Cerebellar cortex (tissue), 1 donor: ENCODE measurements around the gene ELFN2.

Experiments used
- DNase-seq: peaks from one replicate; pipeline ENCODE4 v3.0.0-alpha.2; 2015; ENCODE audit warnings: low spot score

ELFN2 gene

GRCh38 chr22:37384691-37385090, 42.6 kb downstream of the ELFN2 start:
- DNase-seq = no peak

DNA sequence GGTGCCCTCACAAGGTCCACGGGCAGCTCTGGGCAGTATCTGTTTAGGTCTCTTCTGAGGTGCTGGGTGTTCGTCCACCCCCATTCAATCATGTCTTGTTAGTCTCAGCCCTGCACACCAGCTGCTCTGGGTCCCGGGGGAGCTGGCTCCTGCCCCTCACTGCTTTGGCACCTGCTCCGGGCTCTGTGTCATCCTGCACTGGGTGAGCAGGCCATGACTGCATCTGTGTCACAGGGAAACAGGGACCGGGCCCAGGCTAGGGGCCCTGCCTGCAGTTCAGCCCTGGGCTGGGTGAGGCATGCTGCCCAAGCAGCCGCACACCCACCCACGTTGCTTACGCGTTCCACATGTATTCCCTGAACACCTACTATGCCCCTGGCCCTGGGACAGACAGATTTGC, 43.9 kb downstream of the ELFN2 start:
- DNase-seq = no peak

GRCh38 chr22:37381489-37381888, 45.8 kb downstream of the ELFN2 start:
- no peak for DNase-seq

GRCh38 chr22:37379722-37380121, 47.6 kb downstream of the ELFN2 start:
- no peak for DNase-seq

DNA sequence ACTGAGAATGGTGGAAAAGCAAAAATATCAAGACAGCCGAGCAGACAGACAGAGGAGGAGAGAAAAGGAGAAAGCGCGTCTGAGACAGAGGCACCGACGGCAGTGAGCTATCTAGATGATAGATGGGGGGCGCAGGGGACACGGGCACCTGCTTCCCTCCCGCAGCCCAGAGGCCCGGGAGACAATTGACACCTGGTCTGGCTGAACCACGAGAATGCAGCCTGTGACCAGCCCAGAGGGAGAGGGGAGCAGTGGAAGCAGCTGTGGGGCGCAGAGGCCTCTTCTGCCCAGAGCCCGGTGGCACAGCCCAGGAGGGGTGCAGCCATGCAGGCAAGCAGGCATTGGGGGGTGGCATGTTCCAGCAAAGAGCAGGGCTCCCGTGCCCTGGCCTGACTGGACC, 48.2 kb downstream of the ELFN2 start:
- DNase-seq = no peak

- no peak for DNase-seq
Measured at GRCh38 chr22:37378642-37379058, 48.6 kb downstream of the ELFN2 start.

GRCh38 chr22:37377927-37378326, 49.4 kb downstream of the ELFN2 start:
- DNase-seq = no peak

- DNase-seq = no peak
Measured at GRCh38 chr22:37377138-37377537, 50.1 kb downstream of the ELFN2 start.

GRCh38 chr22:37376643-37377042, 50.6 kb downstream of the ELFN2 start:
- no peak for DNase-seq

GRCh38 chr22:37375801-37376200, 51.5 kb downstream of the ELFN2 start:
- no peak for DNase-seq

DNA sequence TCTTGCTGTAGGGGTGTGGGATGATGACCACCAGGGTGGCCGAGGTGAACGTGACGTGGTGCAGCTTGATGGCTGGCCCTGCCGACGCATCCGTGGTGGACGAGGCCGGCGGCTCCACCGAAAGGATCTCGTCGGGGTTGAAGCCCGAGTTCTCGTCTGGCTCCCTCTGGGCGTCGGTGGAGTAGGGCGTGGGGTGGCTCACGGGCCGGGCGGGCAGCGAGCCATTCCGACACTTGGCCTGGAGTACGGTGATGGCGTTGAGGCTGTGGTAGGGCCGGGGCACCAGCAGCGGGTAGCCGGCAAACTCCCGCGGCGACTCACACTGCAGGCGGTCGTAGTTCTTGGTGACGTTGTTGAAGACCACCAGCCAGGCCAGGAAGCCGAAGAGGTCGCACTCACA, 52.7 kb downstream of the ELFN2 start:
- DNase-seq = no peak

DNA sequence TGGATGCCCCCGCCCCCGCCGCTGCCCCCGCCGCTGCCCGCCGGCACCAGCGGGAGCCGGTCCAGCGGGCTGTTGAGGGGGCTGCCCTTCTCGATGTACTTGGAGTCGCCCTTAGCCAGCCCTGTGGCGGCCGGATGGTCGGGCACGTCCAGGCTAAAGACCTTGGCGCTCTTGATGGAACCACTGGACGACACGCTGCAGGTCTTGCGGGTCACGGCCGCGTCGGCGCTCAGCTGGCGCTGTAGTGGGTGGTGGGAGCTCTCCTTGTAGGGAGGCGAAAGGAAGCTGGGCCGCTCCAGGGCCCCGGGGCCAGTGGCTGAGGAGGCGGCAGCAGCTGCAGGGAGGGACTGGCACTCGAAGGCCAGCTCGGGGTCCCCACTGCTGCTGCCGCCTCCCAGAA, 53.8 kb downstream of the ELFN2 start:
- DNase-seq = no peak

DNA sequence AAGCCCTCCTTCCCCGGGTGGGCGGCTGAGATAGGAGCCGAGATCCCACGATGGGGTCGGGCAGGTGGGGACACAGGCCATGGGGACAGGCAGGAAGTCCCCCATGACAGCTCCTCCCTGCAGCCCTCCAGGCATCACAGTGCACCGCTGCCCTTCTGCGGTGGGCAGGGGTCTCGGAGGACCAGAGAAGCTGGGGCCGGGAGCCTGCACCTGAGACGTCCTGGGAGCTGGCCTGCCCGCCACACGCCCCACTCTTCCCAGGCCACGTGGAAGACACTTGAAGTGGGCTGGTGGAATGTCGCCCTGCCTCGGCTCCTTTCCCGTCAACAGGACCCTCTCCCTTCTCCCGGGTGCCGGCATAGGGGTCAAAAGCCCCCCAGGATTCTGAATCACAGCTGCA, 55.4 kb downstream of the ELFN2 start:
- DNase-seq = no peak

DNA sequence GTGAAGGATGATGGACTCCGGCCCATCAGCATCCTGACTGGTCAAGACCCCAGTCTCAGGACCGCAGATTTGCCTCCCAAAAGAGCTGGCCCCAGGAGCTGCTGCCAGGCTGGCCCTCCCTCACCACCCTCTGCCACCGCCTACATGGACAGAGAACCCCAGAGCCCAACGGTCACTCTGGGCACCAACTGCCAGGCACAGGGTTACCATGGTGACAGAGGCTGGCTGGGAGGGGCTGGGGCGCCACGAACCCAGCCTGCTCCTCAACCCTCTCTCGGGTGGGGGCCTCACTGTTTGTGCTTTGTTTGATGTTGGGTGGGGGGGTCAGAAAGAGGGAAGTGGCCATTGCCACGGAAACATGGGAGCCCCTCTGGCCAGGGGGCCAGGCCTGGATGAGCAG, 55.8 kb downstream of the ELFN2 start:
- no peak for DNase-seq

DNA sequence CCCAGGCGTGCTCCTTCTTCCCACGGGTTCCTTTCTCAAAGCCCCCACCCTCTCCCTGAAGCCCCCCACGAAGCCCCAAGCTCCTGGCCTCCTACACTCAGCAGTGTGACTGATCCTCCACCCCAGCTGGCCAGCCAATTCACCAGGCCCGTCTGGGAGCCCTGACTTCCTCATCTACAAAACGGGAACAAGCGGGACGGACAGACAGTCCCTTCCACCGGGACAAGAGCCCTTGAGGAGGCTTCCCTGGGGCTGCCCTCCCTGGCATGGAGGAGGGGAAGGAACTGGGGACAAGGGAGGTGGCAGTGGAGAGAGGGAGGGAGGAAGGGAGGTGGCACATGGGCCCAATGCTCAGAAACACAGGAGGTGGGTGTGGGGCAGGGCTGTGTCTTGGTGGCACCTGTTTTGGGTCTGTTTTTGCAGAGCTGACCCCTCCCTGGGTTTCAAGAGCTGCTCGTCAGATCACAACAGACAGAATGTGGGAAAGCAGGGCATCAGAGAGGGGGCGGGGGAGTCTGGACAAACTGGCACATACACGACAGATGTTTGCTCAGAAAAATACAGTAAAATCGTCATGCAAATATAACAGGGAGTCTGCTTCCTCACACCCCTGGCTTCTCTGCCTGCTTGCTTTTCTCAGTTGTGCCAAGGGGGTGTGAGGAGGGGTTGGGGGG, 56.8 kb downstream of the ELFN2 start:
- DNase-seq = no peak

DNA sequence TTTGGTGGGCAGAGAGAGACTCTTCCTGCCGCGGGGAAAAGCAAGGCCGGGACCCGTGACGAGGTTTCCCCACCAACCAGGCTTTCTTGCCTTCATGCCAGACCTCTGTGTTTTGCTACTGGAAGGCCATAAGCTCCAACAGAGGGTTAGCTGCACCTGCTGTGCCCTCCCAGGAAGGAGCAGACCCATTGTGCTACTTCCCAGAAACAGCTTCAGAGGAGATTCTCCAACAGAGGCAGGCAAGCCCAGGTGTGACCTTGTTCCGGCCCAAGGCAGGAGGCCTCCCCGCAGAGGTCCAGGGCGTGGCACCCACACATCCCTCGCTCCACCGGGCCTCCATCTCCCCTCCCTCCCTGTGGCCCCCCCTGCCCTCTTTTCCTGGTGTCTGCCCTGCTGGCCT, 57.8 kb downstream of the ELFN2 start:
- DNase-seq = no peak

GRCh38 chr22:37368058-37368457, 59.2 kb downstream of the ELFN2 start:
- DNase-seq = no peak

DNA sequence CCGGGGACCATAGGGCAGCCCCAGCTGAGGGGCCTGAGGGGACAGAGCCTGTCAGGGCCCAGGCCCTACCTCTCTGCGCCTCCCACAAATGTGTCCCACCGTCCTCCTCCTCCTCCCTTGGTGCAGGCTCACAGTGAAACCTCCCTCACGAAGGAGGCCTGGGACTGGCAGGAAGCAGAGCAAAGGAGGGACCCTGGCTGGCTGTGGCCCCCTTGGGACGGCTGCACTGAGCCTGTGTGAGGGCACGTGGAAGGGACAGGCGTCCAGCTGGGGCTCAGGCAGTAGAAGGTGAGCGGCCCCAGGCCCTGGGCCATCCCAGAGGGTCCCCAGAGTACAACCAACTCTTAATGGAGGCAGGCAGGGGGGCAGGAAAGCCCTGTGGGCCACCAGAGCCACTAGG, 60.7 kb downstream of the ELFN2 start:
- DNase-seq = no peak

DNA sequence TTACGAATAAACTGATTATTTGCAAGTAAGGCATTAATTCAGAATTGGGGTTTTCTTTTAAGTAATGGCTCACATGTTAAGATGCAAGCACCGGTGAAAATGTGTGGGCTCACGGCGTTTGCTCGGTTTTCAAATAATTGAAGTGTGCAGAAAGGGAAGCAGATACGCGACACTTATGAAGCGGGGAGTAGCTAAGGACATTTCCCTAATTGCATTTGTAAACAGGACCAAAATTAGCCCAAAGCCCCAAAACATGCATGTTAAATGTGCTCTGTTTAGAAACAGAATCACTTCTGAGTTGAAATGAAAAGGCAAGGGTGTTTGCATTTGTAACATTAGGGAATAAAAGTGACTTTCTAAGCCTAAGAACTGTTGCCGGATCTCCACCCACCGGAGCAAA, 61.3 kb downstream of the ELFN2 start:
- DNase-seq = no peak

DNA sequence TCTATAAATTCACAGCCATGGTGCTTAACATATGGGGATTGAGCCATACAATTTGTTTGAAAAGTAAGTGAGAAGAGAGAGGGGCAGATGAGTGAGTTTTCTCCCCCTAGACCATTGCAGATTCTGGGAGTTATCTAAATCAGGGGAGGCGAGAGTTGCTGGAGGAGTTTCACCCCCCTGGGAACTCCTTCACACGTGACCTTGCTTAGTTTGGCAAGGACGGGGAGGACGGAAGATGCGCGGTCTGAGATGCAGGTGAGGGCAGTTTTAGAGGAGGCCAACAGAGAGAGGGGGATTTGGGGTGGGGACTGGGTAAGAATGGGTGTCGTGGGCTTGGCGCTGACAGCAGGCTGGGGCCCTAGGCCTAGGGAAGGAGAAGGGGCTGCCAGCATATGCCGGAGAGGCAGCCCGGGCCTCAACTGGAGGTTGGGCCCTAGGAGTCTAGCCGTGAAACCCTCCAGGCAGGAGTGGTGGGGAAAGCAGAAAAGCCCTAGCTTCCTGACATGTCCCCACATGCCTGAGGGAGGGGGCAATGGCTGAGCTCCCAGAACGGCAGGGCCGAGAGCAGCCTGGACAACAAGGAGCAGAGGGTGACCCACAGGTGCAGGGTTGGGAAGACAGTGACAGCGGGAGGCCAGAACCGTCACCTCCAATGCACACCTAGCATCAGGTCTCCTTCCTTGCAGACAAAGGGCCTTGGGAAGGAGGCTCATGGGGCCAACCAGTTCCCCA, 63.9 kb downstream of the ELFN2 start:
- DNase-seq = no peak

- DNase-seq = no peak
Measured at GRCh38 chr22:37362621-37363020, 64.7 kb downstream of the ELFN2 start.

GRCh38 chr22:37358917-37359316, 68.4 kb downstream of the ELFN2 start:
- no peak for DNase-seq

DNA sequence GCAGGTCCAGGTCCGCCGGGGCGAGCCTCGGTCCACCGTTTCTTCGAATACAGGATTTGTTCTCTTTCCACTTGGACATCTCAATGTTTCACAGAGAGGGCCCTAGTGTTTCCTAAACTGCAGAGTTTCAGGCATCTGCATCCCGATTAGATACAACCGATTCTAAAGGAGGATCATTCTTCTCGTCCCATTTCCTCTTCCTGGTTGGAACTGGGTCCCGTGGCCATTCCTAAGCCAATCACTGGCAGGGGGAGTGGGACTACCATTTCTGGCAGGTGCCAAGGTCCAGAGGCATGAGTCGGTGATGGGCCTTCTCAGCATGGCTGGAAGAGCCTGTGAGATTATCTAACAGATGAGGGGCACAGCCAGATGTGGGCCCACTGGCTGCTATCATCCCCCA, 68.9 kb downstream of the ELFN2 start:
- DNase-seq = no peak
